Measurements from ENCODE around the gene MRTFB. TPM values are rescaled to one million over a fixed set of nuclear protein-coding genes. Genes with fewer than 3 reads are reported as not detected.
"Not testable (repeated sequence)": the region's sequence is repeated elsewhere in the genome, so short reads cannot be mapped to it uniquely, and the experiment has no call there.

The MRTFB gene
- total RNA-seq, 2 donors from 2014 or later, result 41.0 to 42.0 TPM

GRCh38 chr16:14168146-14168545, 97.0 kb downstream of the MRTFB start:
- intact Hi-C loops (cut with DNase I), result no loop called here
- no peak for DNase-seq (ENCODE audit: low spot score)

DNA sequence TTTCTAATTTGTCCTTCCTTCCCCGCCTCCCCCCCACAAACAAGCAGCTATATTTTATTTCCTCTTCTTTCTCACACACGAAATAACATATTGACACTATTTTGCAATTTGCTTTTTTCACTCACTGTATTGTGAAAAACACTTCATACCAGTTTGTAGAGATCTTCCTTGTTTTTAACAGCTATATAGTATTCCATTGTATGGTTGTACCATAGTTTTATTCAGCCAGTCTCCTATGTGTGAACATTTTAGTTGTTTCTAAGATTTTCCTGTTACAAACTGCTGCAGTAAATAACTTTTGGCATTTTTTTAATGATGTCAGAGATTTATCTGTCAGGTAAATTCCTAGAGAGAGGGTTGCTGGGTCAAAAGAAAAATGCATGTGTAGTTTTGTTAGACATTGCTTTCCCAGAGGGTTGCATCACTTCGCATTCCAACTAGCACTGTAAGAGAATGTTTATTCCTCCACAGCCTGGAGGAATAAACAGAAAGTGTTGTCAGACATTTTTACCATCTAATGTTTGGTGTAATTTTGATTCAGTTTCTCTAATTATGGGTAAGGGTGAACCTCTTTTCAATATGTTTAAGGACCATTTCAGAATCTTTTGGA, 101.2 kb downstream of the MRTFB start:
- DNase-seq (ENCODE audit: low spot score), result no peak
- intact Hi-C loops (cut with DNase I), result no loop called here

DNA sequence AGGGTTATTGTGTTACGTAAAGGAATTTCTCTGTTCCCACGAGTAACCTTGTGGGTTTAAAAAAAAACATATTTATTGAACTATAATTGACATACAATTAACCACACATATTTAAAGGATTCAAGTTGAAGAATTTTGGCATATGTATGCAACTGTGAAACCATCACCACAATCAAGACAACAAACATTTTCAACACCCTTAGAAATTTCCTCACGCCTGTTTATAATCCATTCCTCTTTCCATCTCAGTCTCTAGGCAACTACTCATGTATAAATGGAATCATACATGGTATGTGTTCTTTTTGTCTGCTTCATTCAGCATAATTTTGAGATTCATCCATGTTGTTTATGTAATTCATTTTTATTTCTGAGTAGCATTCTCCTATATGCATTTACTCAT, 104.0 kb downstream of the MRTFB start:
- no peak for DNase-seq (ENCODE audit: low spot score)
- intact Hi-C loops (cut with DNase I), result no loop called here

DNA sequence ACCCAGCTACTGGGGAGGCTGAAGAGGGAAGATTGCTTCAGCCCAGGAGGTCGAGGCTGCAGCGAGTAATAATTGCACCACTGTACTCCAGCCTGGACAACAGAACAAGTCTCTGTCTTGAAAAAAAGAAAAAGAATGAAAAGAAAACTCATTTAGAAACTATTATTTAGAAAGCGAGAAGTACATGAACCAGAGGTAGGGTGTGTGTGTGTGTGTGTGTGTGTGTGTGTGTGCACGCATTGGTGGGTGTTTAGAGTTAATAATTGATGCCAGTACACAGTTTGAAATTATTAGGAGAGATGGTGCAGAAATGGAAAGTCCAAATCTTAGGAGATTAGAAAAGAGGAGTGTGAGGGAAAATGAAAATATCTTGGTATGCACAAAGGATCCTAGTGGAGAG, 106.6 kb downstream of the MRTFB start:
- intact Hi-C loops (cut with DNase I), result no loop called here
- no peak for DNase-seq (ENCODE audit: low spot score)

DNA sequence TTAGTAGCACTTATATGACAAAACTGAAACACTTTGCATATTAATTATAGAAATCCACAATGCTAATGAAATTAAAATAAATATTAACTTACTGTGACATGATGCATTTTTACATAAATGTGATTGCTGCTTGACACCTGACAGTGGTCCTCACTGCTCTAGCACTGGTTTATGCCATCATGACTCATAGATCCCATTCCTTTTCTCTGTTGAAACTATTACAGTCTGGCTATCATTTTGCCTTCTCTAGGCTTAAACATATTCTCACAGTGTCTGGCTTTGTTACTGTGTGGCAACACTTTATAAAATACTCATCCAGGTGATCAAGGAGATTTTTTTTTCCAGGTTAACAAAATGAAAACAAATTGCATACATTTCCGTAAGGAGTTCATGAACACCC, 108.0 kb downstream of the MRTFB start:
- intact Hi-C loops (cut with DNase I), result no loop called here
- no peak for DNase-seq (ENCODE audit: low spot score)

GRCh38 chr16:14180481-14180944, 109.4 kb downstream of the MRTFB start:
- intact Hi-C loops (cut with DNase I), result no loop called here
- DNase-seq (ENCODE audit: low spot score), result no peak

DNA sequence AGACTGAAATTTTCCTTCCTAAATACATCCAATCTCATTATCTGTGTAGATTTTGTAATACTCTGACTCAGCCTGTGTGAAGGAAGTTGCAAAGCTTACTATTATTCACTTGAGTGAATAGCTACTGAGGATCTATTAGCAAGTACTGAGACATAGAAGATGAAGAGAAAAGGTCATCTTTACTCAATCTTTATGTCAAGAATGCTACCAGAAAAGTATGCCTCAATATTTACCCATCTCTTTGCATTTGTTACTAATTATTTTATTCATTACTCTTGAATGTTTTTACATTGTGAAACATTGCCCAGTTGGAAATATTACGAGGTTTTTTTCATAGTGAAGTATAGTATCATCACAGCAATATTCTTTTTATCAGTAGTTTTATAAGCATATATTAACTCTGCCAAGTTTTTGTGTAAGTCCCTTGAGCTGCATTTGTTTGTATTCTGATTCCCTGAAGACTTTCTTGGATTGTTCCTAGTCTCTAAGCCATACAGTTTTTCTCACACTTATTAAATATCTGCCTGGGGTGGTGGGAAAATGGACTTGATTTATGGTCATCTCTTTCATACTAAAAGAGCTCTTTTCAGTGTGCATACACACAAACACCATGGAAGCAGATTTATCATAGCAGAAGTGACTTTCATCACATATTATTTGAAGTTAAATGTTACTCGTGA, 110.4 kb downstream of the MRTFB start:
- no peak for DNase-seq (ENCODE audit: low spot score)
- intact Hi-C loops (cut with DNase I), result no loop called here

GRCh38 chr16:14182999-14183398, 111.9 kb downstream of the MRTFB start:
- intact Hi-C loops (cut with DNase I), result no loop called here
- DNase-seq (ENCODE audit: low spot score), result no peak

DNA sequence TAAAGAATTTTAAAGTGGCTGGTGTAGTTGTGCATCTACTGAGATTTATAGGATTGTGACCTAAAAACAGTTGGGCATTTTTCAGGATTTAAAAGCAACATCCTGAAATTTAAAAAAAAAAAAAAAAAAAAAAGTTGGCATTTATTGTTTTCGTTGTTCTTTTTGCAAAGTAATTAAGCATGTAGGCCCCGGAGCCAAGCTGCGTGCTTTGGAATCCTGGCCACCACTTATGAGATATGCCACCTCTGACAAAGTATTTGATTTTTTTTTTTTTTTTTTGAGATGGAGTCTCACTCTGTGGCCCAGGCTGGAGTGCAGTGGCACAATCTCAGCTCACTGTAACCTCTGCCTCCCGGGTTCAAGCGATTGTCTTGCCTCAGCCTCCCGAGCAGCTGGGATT, 112.8 kb downstream of the MRTFB start:
- intact Hi-C loops (cut with DNase I); DNase-seq (ENCODE audit: low spot score): not testable (repeated sequence)

DNA sequence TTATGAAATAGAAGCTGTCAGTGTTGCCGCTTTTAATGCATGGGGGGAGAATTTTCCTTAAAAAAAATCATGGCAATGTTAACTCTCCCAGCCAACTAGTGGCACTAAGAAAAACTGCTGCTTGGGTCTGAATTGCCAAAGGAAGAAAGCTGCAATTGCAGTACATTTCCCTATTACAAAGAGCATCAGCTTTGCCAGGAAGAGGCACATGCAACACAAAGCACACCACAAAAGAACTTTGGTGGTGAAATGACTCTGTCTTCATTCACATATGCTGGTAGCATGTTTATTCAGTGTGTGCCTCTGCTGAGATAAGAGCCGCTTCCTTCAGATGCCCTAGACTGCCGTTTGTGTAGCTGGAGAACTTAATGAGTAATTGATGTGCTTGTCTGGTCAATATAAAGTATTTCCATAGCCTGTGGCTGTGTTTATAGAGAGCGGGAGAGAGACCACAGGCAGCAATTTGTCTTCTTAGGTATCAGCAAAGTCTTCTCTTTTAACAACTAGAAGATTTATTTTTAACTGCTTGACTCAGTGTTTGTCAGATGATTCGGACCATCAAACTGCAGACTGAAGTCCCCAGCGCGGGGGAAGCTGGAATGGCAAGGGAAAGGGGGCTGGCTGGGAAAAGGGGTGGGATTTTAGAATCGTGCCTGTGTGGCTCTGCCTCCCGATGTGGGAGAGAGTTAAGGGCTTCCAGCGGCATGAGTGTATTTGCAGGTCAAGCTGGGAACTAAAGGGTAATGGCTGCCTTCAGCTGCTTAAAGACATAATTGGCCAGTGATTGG, 115.1 kb downstream of the MRTFB start:
- intact Hi-C loops (cut with DNase I), result no loop called here
- DNase-seq (ENCODE audit: low spot score), result peak; percentile 83

- no peak for DNase-seq (ENCODE audit: low spot score)
- intact Hi-C loops (cut with DNase I), result loop anchor here in 1 of 2 donors (1.0 kb wide), 1 partner anchor 115 kb away; no protein-coding TSS in a partner anchor
Observed at GRCh38 chr16:14186795-14187221, 115.7 kb downstream of the MRTFB start.

DNA sequence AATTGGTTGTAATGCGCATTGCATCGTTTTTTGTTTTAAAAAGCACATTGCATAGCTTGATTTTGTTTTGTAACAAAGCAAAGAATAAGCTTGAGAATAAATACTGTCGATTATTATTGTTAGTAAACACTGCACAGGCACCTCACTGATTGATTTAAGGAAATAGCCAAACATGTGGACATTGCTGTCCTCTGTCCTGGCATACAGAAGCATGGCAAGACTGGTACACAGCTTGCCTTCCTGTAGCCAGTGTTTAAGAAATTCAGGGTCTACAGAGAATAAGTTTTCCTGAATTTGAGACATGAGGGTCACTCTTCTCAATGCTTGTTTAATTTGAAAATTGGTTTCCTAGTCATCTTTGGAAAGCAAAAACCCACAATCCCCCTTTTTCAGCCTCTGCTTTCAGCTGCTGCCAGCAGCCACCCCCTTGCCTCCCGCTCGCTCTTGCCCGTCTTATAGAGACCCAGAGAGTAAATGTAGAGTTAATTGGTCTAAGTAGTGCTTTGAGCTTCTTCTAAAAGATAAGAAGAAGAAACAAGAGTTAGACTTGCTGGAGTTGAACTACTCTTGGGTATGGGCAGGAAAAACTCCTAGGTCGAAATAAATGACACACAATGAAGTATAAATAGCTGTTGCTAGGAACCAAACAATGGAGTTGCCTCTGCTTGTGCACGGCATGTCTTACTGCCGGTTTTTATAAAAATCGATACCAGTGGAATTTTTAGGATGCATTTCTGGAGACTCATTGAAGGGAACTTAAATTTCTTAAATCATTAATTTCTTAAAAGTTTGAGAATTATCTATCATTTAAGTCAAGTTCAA, 116.6 kb downstream of the MRTFB start:
- no peak for DNase-seq (ENCODE audit: low spot score)
- intact Hi-C loops (cut with DNase I), result loop anchor here in 1 of 2 donors (1.0 kb wide), 1 partner anchor 115 kb away; no protein-coding TSS in a partner anchor

GRCh38 chr16:14193316-14193871, 122.3 kb downstream of the MRTFB start:
- intact Hi-C loops (cut with DNase I), result no loop called here
- no peak for DNase-seq (ENCODE audit: low spot score)

GRCh38 chr16:14194721-14195120, 123.6 kb downstream of the MRTFB start:
- intact Hi-C loops (cut with DNase I), result no loop called here
- no peak for DNase-seq (ENCODE audit: low spot score)

- intact Hi-C loops (cut with DNase I), result no loop called here
- DNase-seq (ENCODE audit: low spot score), result no peak
Observed at GRCh38 chr16:14196011-14196410, 124.9 kb downstream of the MRTFB start.

GRCh38 chr16:14196539-14196938, 125.4 kb downstream of the MRTFB start:
- intact Hi-C loops (cut with DNase I), result no loop called here
- no peak for DNase-seq (ENCODE audit: low spot score)

DNA sequence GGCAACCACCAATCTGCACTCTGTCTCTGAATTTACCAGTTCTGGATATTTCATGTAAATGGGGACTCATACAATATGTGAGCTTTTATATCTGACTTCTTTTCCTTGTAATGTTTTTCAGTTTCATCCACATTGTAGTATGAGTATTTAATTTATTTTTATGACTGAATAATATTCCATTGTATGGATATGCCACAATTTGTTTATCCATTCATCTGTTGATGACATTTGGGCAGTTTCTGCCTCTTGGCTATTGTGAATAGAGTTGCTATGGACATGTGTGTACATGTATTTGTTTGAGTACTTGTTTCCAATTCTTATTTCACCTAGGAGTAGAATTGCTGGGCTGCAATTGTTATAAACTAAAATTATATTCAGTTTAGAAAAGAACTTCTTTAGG, 126.9 kb downstream of the MRTFB start:
- intact Hi-C loops (cut with DNase I), result no loop called here
- no peak for DNase-seq (ENCODE audit: low spot score)

- DNase-seq (ENCODE audit: low spot score), result no peak
- intact Hi-C loops (cut with DNase I), result no loop called here
Observed at GRCh38 chr16:14198572-14198971, 127.5 kb downstream of the MRTFB start.

DNA sequence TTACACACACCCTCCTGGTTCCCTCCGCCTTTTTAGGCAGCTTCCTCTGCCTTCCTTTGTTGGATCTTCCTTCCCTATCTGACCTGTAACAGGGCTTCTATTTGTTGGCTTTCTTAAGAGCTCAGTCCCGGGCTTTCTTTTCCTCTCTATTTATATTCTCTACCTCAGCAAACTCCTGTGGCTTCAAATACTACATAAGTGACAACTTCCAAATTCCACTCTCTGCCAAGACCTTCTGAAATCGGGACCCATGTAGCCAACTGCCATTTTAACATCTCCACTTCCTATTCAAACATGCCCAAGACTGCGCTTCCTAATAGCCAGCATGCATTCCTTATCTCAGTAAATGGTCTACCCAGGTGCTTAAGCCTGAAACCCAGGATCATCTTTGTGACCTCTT, 128.1 kb downstream of the MRTFB start:
- DNase-seq (ENCODE audit: low spot score), result no peak
- intact Hi-C loops (cut with DNase I), result no loop called here

Measured in posterior vena cava (tissue), 2 donors.